ENCODE measurements around the gene SNAP23.

Gene SNAP23

DNA sequence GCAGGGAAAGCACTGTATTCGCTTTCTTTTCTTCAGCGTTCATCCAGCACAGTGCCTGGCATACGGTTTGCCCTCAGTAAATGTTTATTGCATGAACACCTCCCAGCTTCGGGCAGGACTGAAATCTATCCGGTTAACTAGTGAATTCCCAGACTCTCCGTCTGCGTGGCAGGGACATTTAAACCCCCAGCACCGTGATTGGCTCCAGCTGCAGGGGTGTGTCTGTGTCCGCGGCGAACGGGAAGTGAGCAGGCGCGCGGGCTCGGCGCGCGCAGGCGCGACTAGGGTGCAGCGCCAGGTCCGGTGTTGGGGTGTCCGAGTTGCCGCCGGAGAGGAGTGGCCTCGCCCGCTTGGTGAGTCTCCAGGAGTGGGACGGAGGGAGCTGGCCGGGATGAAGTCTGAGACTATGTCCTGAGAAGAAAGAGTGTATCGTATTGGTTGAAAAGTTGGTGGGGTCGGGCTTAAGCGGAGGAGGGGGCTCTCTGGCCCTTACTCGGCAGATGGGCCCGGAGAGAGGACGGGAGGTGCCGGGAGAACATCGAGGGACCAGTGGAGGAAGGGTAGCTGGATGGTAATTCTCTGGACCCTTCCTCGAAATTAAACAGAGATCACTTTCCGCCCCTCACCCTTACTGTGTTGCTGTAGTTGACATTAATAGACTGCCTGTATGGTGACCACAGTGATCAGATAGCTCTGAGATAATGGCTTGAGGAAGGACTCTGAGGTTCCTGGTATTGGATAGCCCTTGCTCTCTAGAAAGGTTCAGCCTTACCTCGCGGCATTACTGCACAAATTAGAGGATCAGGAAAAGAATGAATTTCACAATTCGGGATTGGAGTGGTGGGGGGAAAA, at the start of gene SNAP23:
Gene SNAP23, plus strand, starts transcription at position 274 of the 852 bp plus-strand sequence. CDS start 16,213 bp downstream, outside the sequence.
- DNase-seq = peak; percentile 74

DNA sequence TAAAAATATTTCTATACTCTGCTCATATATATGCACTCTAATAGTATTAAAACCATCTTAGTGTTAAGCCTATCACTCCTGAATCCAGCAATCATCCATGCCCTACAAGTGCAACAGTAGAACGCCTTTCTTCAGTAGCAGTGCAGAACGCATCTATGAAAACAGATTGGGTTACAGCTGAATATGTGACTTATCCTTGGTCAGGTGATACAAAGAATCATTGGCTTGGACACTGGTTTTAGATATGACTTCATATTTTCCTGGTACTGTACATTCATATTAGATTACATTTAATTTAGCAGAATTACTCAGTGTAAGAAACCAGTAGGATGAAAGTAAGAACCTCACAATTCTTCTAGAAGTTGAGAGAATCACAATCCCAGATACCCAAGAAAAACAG, 47.8 kb upstream of the SNAP23 start:
- no peak for DNase-seq

DNA sequence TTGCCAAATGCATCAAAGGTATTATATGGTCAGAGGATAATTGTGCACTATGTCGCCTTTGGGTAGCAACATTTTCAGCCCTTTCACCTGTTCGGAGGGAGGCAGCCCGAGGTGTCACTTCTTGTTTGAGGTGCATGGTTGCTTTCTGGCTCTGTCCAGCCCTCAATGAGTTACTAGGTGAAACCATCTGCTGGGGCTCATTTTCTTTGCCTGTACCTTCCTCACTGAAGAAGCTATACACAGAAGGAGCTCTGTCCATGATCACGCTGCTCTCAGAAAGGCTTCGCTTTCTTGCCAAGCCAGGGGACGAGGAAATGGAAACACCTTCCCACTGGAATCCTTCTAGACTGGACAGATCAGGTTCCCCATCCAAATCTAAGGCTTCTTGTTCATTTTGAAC, 47.2 kb upstream of the SNAP23 start:
- no peak for DNase-seq

DNA sequence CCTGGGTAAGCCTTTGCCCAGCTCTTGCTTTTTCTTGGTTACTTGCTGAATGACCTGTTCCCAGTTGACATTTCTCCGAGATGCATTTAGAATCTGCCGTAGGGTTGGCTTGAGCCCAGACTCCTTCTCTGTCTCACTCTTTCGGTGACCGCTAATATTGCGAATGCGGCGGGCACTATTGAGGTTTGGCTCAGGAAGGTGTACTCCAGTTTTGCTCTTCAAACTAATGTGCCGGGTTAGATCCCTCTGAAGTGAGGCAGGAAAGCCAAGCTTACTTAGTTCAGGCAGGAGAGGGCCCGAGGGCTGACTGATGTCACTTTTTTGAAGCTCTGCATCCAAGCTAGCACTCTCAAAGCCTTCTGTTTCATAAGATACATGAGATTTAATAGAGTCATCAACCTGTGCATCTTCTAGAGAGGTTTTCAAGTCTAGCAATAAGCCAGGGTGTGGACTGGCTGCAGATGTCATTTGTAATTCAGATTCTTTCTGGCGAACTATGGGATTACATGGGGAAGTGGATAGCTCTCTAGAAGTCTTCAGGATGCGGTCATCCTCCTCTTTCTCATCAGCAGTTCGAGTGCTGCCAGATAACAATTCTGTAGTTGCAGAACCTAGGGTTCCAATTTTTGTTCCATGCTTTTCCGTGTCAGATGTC, 45.5 kb upstream of the SNAP23 start:
- no peak for DNase-seq

DNA sequence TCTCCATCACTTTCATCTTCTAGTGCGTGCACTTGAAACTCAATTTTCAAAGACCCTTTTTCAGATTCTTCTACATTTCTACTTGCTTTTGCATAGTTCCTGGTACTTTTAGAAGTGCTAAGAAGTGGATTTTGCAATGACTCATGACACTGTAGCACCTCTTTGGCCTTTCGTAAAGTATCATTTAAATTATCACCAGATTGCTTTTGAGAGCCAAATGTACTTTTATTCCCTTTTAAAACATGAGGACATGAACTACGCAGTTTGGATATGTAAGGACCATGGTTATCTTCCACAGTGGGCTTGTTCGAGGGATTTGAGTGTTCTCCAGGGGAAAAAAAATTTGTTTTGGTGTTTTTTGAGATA, 45.0 kb upstream of the SNAP23 start:
- DNase-seq = no peak

- DNase-seq = no peak
Measured at GRCh38 chr15:42453826-42454225, 41.6 kb upstream of the SNAP23 start.

DNA sequence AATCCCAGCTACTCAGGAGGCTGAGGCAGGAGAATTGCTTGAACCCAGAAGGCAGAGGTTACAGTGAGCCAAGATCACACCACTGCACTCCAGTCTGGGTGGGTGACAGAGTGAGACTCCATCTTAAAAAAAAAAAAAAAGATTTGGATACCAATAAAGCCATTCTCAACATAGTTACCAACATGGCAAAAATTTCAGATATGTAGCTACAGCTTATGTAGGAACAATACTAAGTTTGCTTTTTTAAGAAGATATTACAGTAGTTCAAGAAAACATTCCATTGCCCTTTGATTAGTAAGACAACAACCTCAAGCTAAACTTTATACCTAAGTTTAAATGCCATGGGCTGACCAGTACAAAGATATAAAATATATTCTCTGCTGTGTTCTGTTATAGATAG, 38.9 kb upstream of the SNAP23 start:
- no peak for DNase-seq

DNA sequence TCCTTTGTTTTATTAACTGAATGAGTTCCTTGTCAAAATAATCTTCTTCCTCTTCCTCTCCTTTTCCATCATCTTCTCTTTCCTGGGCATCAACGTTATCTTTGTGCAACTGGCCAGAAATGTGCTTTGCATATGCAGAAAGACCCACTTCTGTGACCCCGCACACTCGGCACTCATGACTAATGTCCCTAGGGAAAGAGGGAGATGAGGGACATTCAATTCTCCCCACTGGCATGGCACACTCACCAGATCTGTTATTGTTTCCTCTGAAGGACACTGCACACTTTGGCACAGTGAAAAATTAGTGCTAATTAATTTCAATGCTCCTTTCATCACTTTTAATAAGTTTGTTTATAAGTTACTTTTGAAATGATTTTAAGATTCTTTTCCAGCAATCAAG, 38.5 kb upstream of the SNAP23 start:
- no peak for DNase-seq

GRCh38 chr15:42457445-42458442, 37.7 kb upstream of the SNAP23 start:
- DNase-seq = no peak

DNA sequence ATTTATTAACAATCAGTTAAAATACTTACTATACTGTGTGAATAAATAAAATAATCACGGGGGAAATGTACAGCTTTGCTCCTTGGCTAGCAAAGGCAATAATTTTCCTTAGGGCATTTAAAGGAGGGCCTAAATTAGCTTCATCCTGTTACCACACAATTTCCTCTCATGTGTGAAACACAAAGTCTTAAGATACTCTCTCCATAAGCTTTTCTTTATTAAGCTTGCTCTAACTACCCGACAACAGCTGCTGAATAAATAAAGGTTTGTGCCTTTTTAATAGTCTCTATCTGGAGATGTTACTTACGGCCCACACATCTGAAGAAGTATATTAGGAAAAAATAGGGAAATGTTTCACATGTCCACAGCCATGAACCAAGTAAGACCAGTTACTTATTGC, 34.2 kb upstream of the SNAP23 start:
- DNase-seq = no peak

DNA sequence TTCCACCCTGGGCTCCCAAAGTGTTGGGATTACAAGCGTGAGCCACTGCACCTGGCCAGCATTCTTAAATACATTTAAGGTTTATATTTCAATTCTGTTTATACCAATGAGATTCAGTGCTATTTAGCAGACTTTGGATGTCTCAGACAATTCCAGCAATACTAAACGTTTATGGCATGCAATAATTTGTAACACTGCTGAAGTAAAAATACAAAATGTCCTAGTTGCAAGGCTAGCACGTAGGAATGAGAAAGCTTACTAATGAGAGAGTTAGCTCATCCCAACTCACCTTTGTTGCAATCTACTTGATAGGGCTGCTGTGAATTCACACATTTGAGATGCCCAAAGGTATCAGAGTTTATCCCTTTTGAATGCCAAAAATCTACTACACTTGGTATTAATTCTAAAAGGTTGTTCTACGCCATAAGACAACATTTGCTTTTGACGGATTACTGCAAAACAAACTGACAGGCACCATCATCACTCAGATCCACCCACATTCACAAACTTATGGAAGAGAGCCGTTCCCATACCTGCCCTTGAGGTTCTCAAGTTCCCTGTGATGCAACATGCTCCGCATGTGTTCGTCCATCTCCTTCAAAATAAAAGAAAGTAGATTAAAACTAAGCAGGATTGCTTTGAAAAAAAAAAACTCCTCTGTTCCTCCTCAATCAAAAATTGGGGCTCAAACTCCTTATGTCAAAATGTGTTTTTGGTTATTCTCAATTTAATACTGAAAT, 29.7 kb upstream of the SNAP23 start:
- DNase-seq = no peak

- no peak for DNase-seq
Measured at GRCh38 chr15:42471002-42471401, 24.4 kb upstream of the SNAP23 start.

GRCh38 chr15:42474827-42475226, 20.6 kb upstream of the SNAP23 start:
- DNase-seq = no peak

DNA sequence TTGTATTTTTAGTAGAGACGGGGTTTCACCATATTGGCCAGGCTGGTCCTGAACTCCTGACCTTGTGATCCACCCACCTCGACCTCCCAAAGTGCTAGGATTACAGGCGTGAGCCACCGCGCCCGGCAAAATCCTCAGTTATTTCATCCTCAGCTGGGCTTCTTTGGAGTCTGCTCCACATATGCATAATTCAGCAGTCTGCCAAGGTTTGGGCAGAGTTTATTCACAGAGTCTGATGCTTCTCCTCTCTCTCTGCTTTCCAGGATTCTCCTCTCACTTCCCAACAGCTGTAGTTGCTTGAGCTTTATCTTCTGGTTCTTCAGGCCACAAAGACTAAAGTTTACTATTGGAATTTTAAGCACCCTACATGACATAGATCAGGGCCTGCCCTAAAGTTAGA, 12.7 kb upstream of the SNAP23 start:
- DNase-seq = no peak

- DNase-seq = no peak
Measured at GRCh38 chr15:42483677-42484076, 11.8 kb upstream of the SNAP23 start.

GRCh38 chr15:42490291-42490670, 5.2 kb upstream of the SNAP23 start:
- no peak for DNase-seq

DNA sequence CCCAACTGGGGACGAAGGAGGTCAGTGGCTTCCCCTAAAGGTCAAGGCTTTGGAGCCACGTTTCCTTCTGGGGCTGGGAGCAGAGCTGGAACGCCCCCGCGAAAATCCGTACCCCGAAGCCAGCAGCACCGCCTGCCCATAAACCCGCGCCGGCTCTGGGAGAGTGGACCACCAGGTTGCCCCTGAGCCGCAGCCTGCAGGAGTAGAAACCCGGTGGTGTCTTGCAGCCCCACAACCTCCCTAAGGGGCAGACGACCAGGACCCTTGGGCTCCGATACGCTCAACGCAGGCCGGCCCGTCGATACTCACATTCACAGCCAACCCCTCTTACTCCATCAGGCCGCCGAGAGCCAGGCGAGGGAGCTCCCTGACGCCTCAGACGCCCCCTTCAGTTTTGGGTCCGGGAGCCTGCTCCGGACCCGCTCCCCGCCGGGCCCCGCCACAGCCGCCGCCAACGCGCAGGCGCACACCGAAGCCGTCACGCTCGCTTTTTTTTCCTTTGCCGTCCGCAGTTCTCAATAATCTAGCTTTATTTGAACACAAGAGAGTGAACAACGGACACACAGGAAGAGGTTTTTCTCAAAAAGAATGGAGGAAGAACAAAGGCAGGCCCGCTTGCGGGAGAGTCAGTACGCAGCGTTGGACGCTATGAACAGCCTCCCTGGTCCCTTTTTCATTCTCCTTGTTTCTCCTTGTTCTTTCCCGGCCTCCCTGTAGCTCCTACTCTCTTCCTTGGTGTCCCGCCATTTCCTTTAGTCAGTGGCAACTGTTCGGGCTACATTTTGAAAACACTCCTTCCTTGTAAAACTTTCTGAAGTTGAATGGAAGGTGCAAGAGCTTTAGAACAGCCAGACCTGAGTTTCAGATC, 4.5 kb upstream of the SNAP23 start, which contains the start of gene ZNF106:
Gene ZNF106, minus strand, starts transcription at position 471 of the 868 bp plus-strand sequence. CDS start 18,852 bp downstream, outside the sequence.
- DNase-seq = peak; percentile 76

GRCh38 chr15:42491539-42492225, 3.8 kb upstream of the SNAP23 start:
- no peak for DNase-seq

DNA sequence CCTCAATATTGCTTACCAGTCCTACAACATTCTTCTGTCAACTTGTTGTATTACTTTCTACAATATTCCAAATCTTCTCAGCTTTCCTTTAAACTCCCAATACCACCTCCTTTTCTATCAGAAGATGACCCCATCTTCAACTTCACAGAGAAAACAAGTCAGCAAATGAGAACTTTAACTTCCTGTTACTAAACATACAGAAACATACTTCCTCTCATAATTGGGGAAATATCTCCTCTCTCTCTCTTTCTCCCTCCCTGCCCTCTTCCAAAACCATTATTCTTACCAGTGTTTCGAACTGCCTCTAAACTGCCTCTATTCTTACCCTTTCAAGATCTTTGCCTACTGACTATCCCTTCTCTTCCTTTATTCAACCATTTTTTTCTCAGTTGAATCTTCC, 1.8 kb upstream of the SNAP23 start:
- DNase-seq = no peak

- DNase-seq = peak; percentile 26
Measured at GRCh38 chr15:42494998-42495360, 455 bp upstream of the SNAP23 start.

Data from NCI-H510A treated with DMSO at 0.1 percent for 48 hours (cell line).